Body of pancreas (tissue), 4 donors: ENCODE results near the gene CSNK2A3. TPM values are rescaled to one million over a fixed set of nuclear protein-coding genes. Genes with fewer than 3 reads are reported as not detected.
"Not testable (repeated sequence)": the region's sequence is repeated elsewhere in the genome, so short reads cannot be mapped to it uniquely, and the experiment has no call there.

Source experiments
- ATAC-seq: fragments of 150-250 bp; one replicate; pipeline ENCODE4 v1.9.1; 2016
- DNase-seq, 4 donors: peaks; one replicate each; pipeline ENCODE4 v3.0.0-alpha.2; 2019
- H3K27ac ChIP-seq, 4 donors: fragments of 200-600 bp; sonication (generic); 1 replicate in 3 of 4; 2 replicates in 1 of 4; pipeline versions ENCODE4 v1.5.1 to v1.6.1; 2016 to 2019; ENCODE audit warnings: mild to moderate bottlenecking in 1 of 4, mixed read lengths in 1 of 4, moderate library complexity in 1 of 4
- H3K27me3 ChIP-seq, 2 donors: fragments of 200-600 bp; sonication (generic); one replicate each; pipeline ENCODE4 v1.6.0; 2016; ENCODE audit warnings: mild to moderate bottlenecking in 1 of 2
- H3K36me3 ChIP-seq, 2 donors: fragments of 200-600 bp; sonication (generic); replicated peaks in 1 of 2; 2 replicates each; pipeline ENCODE4 v1.5.1; 2016; ENCODE audit warnings: low read depth in 2 of 2; ENCODE audit not compliant: insufficient read depth in 1 of 2
- H3K4me1 ChIP-seq: fragments of 200-600 bp; sonication (generic); one replicate; pipeline ENCODE4 v1.6.0; 2016
- H3K4me3 ChIP-seq, 2 donors: fragments of 200-600 bp; sonication (generic); 1 replicate in 1 of 2; 2 replicates in 1 of 2; pipeline ENCODE4 v1.5.1; 2016 to 2019
- H3K9me3 ChIP-seq, 3 donors: fragments of 200-600 bp; sonication (generic); 1 replicate in 2 of 3; 2 replicates in 1 of 3; pipeline ENCODE4 v1.5.1; 2016
- CTCF ChIP-seq, 7 experiments: fragments of 450-650 bp in 4 of 7; fragments of 200-600 bp in 3 of 7; sonication (generic) in 3 of 7; IDR thresholded peaks; one replicate each; pipeline ENCODE4 v1.5.1; 2016 to 2019; ENCODE audit warnings: antibody characterized with exemption in 7 of 7
- POLR2A ChIP-seq, 3 donors: fragments of 450-650 bp; IDR thresholded peaks; one replicate each; pipeline ENCODE4 v1.6.1; 2016; ENCODE audit warnings: antibody characterized with exemption in 3 of 3, mild to moderate bottlenecking in 2 of 3
- WGBS, 2 donors: methylation state at CpG; one replicate each; pipeline ENCODE4 v1.1.5; 2017; 5-methylcytosine and 5-hydroxymethylcytosine counted together
- intact Hi-C: fragments of 100-400 bp; cut with DNase I; formaldehyde crosslinking; loops from one replicate; pipeline ENCODE4 v1.15.1; 2023
- total RNA-seq, 2 donors: library from RNA; depleted of rRNA; stranded (reverse); fragments of >200 nt; gene quantifications; one replicate each; pipeline ENCODE4 v1.1.0, GENCODE V29; 2016

The CSNK2A3 gene
- total RNA-seq, result under 1 TPM in 1 of 2 donors, not detected in 1; 0.78 TPM

DNA sequence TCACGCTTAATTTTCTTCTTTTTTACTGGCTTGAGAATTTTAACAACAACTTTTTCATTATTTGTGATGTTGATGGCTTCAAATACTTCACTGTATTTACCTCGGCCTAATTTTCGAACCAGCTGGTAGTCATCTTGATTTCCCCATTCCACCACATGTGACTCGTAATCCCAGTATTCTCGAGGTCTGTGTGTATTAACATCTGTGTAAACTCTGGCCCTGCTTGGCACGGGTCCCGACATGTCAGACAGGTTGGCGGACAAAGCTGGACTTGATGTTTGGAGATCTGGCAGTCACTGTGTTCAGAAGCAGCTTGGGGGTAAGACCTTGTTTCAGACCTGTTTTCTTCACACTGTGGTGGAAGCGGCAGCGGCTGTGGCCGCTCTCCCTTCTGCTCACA is at the start of gene CSNK2A3:
CSNK2A3 (minus strand) TSS at position 373 of the 400 bp plus-strand sequence; CDS start at position 242, 131 bp downstream.
- H3K27ac ChIP-seq, H3K4me1 ChIP-seq, H3K36me3 ChIP-seq, intact Hi-C loops, H3K4me3 ChIP-seq, H3K27me3 ChIP-seq, DNase-seq, H3K9me3 ChIP-seq: not testable (repeated sequence)
- whole genome bisulfite sequencing, 2 donors, result 57 to 61% methylated on average over 11 of the region's 11 CpGs
- peak; percentile 53 for ATAC-seq

GRCh38 chr11:11401960-11402535 is 49.0 kb upstream of the CSNK2A3 start:
- DNase-seq, result peak in 2 of 4 donors; percentile 20 to 64
- 35 to 47% methylated on average over 3 of the region's 3 CpGs for WGBS, 2 donors
- intact Hi-C loops, result no loop called here

GRCh38 chr11:11400635-11401232 is 47.7 kb upstream of the CSNK2A3 start:
- intact Hi-C loops, result no loop called here
- H3K27me3 ChIP-seq, result no peaks in the 10 kb centered on the region
- no peak for TF ChIP-seq CTCF (IDR thresholded peaks at IDR 0.05)
- TF ChIP-seq POLR2A (IDR thresholded peaks at IDR 0.05), result no peak
- DNase-seq (no peak), ATAC-seq (no peak)
- H3K4me1 ChIP-seq, result peaks cover 18% of the 10 kb centered on the region
- no peak overlapping the region for H3K27ac ChIP-seq
- no peaks in the 10 kb centered on the region for H3K36me3 ChIP-seq
- no peak overlapping the region for H3K4me3 ChIP-seq
- no peaks in the 10 kb centered on the region for H3K9me3 ChIP-seq
- 83 to 94% methylated on average over 9 of the region's 9 CpGs for WGBS, 2 donors

More at GRCh38 chr11:11401960-11402535, 49.0 kb upstream of the CSNK2A3 start:
- Histone ChIP-seq H3K27me3 (no peaks in the 10 kb centered on the region), H3K27ac (peak overlapping the region in 2 of 4 donors; percentile 16 to 20), H3K4me3 (no peak overlapping the region), H3K9me3 (no peaks in the 10 kb centered on the region), H3K36me3 (no peaks in the 10 kb centered on the region), H3K4me1 (peaks cover 18% of the 10 kb centered on the region)
- peak; percentile 89 for ATAC-seq
- TF ChIP-seq CTCF (IDR thresholded peaks at IDR 0.05), result no peak
- TF ChIP-seq POLR2A (IDR thresholded peaks at IDR 0.05), result no peak

DNA sequence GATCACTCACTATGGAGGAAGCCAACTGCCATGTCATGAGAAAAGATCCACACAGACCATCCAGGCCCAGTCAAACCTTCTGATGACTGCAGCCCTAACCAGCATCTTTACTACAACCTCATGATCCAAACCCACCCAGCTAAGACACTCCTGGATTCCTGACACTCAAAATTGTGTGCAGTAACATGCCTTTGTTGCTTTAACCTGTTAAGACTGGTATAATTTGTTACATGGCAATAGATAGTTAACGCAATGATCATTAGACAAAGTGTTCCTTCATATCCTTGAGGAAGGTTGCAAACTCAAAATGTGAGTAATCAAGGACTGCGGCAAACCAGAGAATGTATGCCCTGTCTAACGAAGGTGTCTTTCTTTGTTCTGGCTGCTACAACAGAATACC is 47.1 kb upstream of the CSNK2A3 start:
- H3K4me3 ChIP-seq, result no peak overlapping the region
- intact Hi-C loops, result no loop called here
- WGBS, 2 donors, result 93 to 95% methylated on average over 3 of the region's 3 CpGs
- no peak for ATAC-seq
- no peaks in the 10 kb centered on the region for H3K9me3 ChIP-seq
- H3K27ac ChIP-seq, result no peak overlapping the region
- no peaks in the 10 kb centered on the region for H3K27me3 ChIP-seq
- DNase-seq, result no peak
- peaks cover 18% of the 10 kb centered on the region for H3K4me1 ChIP-seq
- TF ChIP-seq POLR2A (IDR thresholded peaks at IDR 0.05) (no peak), CTCF (IDR thresholded peaks at IDR 0.05) (no peak)
- no peaks in the 10 kb centered on the region for H3K36me3 ChIP-seq

DNA sequence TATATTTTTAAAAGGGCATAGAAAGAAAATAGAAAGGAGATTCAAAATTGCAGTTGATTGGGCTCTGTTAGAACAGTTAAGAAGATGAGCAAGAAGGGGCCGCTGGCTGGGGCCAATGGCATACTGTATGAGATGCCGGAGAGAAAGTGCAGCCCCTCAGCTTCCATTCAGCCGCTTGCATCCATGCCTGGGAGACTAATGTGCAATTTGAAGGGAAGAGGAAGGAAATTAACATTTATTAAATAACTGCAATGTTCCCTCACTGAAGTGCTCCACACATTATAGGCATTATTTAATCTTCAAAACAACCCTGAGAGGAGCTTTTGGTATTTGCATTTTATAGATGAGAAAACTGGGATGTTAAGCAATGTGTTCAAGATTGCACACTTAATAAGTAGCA is 44.7 kb upstream of the CSNK2A3 start:
- 92 to 98% methylated on average over 3 of the region's 3 CpGs for WGBS, 2 donors
- ATAC-seq (no peak), DNase-seq (no peak)
- intact Hi-C loops, result no loop called here
- Histone ChIP-seq H3K4me1 (peaks cover 15% of the 10 kb centered on the region), H3K4me3 (no peak overlapping the region), H3K36me3 (no peaks in the 10 kb centered on the region), H3K27ac (no peak overlapping the region), H3K27me3 (no peaks in the 10 kb centered on the region), H3K9me3 (no peaks in the 10 kb centered on the region)
- TF ChIP-seq POLR2A (IDR thresholded peaks at IDR 0.05) (no peak), CTCF (IDR thresholded peaks at IDR 0.05) (no peak)
